ENCODE results near the gene VAV2. TPM values are rescaled to one million over a fixed set of nuclear protein-coding genes. Genes with fewer than 3 reads are reported as not detected.

The VAV2 gene
- total RNA-seq, 1 experiment from 2014 or later: 9.7 TPM

GRCh38 chr9:133754688-133755227 is 237.4 kb downstream of the VAV2 start:
- no peak overlapping the region for H3K4me3 ChIP-seq (ENCODE audit: low read length)
- no peak overlapping the region for H2AFZ ChIP-seq (ENCODE audit: low read length)
- ChIA-PET POLR2A (ENCODE audit: unreplicated experiment) (no interaction called here), CTCF (no interaction called here)
- no peaks in the 10 kb centered on the region for H3K9me2 ChIP-seq (replicated peaks; ENCODE audit: low read length)
- no peaks in the 10 kb centered on the region for H3K27me3 ChIP-seq (ENCODE audit: low read length)
- H4K20me1 ChIP-seq (ENCODE audit: low read length): no peaks in the 10 kb centered on the region
- intact Hi-C loops (cut with micrococcal nuclease): no loop called here
- no peaks in the 10 kb centered on the region for H3F3A ChIP-seq (ENCODE audit: low read length, unreplicated experiment)
- ATAC-seq (no peak), DNase-seq (no peak)
- no peak for TF ChIP-seq EZH2 (IDR thresholded peaks at IDR 0.05; ENCODE audit: low read length, unreplicated experiment)
- TF ChIP-seq EZH2phosphoT487 (IDR thresholded peaks at IDR 0.05; ENCODE audit: borderline replicate concordance, low read length): no peak
- TF ChIP-seq, protein P1, sequence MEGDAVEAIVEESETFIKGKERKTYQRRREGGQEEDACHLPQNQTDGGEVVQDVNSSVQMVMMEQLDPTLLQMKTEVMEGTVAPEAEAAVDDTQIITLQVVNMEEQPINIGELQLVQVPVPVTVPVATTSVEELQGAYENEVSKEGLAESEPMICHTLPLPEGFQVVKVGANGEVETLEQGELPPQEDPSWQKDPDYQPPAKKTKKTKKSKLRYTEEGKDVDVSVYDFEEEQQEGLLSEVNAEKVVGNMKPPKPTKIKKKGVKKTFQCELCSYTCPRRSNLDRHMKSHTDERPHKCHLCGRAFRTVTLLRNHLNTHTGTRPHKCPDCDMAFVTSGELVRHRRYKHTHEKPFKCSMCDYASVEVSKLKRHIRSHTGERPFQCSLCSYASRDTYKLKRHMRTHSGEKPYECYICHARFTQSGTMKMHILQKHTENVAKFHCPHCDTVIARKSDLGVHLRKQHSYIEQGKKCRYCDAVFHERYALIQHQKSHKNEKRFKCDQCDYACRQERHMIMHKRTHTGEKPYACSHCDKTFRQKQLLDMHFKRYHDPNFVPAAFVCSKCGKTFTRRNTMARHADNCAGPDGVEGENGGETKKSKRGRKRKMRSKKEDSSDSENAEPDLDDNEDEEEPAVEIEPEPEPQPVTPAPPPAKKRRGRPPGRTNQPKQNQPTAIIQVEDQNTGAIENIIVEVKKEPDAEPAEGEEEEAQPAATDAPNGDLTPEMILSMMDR (conservative IDR thresholded peaks at IDR 0.05; ENCODE audit: low read depth, low read length): no peak
- no peak overlapping the region for H3K27ac ChIP-seq (ENCODE audit: low read length)
- no TSS peak for BruUV-seq (replicated peaks)
- no peaks in the 10 kb centered on the region for H3K4me1 ChIP-seq (ENCODE audit: insufficient read depth, low read length)
- no peaks in the 10 kb centered on the region for H3K36me3 ChIP-seq (ENCODE audit: low read depth, low read length)
- no peak overlapping the region for H3K9ac ChIP-seq (ENCODE audit: low read length)
- H3K9me3 ChIP-seq (ENCODE audit: low read length): no peaks in the 10 kb centered on the region
- H3K4me2 ChIP-seq (ENCODE audit: low read length): no peak overlapping the region
- no peaks in the 10 kb centered on the region for H3K79me2 ChIP-seq (ENCODE audit: low read length)

DNA sequence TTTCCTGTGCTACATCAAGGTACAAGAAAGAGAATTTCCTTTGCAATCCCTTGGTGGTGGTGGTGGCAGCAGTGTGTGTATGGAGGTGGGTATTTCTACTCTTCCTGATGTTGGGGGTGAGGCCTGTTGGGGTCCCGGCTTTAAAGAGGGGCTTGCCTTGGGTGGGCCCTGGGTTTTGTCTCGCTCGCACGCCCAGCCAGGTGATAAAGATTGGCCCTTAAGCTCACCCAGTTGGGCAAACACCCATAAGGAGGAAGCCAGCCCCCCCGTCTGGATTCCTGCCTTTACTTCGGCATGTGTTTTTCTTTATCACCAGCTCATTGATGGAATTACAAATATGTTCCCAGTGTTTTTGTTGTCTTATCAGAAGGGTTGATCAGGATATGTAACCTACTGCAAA is 237.9 kb downstream of the VAV2 start:
- CTCF ChIA-PET: no interaction called here
- H4K20me1 ChIP-seq (ENCODE audit: low read length): no peaks in the 10 kb centered on the region
- H3K27ac ChIP-seq (ENCODE audit: low read length): no peak overlapping the region

More for the DNA sequence above, 237.9 kb downstream of the VAV2 start:
- no peak overlapping the region for H3K4me2 ChIP-seq (ENCODE audit: low read length)
- no peaks in the 10 kb centered on the region for H3K9me2 ChIP-seq (replicated peaks; ENCODE audit: low read length)
- H3F3A ChIP-seq (ENCODE audit: low read length, unreplicated experiment): no peaks in the 10 kb centered on the region
- no peak overlapping the region for H2AFZ ChIP-seq (ENCODE audit: low read length)
- POLR2A ChIA-PET (ENCODE audit: unreplicated experiment): no interaction called here
- BruUV-seq (replicated peaks): no TSS peak
- ATAC-seq (no peak), DNase-seq (no peak)
- no peaks in the 10 kb centered on the region for H3K36me3 ChIP-seq (ENCODE audit: low read depth, low read length)
- no peak overlapping the region for H3K9ac ChIP-seq (ENCODE audit: low read length)
- intact Hi-C loops (cut with micrococcal nuclease): no loop called here
- H3K27me3 ChIP-seq (ENCODE audit: low read length): no peaks in the 10 kb centered on the region
- no peaks in the 10 kb centered on the region for H3K4me1 ChIP-seq (ENCODE audit: insufficient read depth, low read length)
- H3K4me3 ChIP-seq (ENCODE audit: low read length): no peak overlapping the region
- no peak for TF ChIP-seq EZH2phosphoT487 (IDR thresholded peaks at IDR 0.05; ENCODE audit: borderline replicate concordance, low read length)
- TF ChIP-seq EZH2 (IDR thresholded peaks at IDR 0.05; ENCODE audit: low read length, unreplicated experiment): no peak
- TF ChIP-seq, protein P1 (conservative IDR thresholded peaks at IDR 0.05; ENCODE audit: low read depth, low read length): no peak
- H3K9me3 ChIP-seq (ENCODE audit: low read length): no peaks in the 10 kb centered on the region
- no peaks in the 10 kb centered on the region for H3K79me2 ChIP-seq (ENCODE audit: low read length)
